Umbilical cord (tissue), 2 donors: ENCODE measurements around the gene METTL13. TPM values are rescaled to one million over a fixed set of nuclear protein-coding genes. Genes with fewer than 3 reads are reported as not detected.

Experiments
- DNase-seq: peaks from one replicate; pipeline ENCODE4 v3.0.0-alpha.2; 2015; ENCODE audit warnings: low spot score
- total RNA-seq: library from RNA; depleted of rRNA; stranded (reverse); fragments of >200 nt; gene quantifications from one replicate; pipeline ENCODE4 v1.2.3, GENCODE V29; 2014; ENCODE audit warnings: low replicate concordance; ENCODE audit not compliant: insufficient read depth

Gene METTL13, protein sequence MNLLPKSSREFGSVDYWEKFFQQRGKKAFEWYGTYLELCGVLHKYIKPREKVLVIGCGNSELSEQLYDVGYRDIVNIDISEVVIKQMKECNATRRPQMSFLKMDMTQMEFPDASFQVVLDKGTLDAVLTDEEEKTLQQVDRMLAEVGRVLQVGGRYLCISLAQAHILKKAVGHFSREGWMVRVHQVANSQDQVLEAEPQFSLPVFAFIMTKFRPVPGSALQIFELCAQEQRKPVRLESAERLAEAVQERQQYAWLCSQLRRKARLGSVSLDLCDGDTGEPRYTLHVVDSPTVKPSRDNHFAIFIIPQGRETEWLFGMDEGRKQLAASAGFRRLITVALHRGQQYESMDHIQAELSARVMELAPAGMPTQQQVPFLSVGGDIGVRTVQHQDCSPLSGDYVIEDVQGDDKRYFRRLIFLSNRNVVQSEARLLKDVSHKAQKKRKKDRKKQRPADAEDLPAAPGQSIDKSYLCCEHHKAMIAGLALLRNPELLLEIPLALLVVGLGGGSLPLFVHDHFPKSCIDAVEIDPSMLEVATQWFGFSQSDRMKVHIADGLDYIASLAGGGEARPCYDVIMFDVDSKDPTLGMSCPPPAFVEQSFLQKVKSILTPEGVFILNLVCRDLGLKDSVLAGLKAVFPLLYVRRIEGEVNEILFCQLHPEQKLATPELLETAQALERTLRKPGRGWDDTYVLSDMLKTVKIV
- 9.4 TPM for total RNA-seq

DNA sequence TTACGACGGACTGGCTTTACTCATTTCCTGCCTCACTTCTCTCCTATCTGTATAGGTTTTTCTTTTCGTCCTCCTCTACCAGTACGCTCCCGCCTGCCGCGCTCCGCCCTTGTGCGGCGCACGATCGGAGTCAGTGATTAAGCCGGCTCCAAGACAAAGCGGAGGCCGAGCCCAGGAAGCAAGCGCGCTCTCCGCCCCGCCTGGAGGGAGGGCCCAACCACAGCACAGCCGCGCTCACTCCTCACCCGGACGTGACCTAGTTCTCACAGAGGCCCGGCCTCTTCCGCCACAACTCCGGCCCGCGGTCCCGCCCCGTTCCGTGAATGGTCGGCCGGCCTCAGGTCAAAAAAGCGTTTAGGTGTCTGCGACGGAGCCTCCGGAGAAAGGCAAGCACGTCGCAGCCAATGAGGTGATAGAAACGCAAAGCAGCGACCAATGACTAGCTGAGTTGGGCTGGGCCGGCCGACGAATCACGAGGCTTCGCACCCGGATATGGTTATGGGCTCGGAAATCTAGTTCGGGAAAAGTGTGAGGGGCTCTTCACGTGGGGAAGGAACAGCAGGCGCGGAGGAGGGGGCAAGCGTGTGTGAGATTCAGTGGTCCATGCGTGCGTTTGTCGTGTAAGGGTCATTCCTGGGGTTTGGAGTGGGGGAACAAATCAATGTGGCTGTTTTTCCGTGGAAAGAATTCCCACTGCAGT, at the start of gene METTL13:
Gene METTL13, plus strand, starts transcription at position 485 of the 700 bp plus-strand sequence. CDS start 308 bp downstream, outside the sequence.
- peak; percentile 100 for DNase-seq

DNA sequence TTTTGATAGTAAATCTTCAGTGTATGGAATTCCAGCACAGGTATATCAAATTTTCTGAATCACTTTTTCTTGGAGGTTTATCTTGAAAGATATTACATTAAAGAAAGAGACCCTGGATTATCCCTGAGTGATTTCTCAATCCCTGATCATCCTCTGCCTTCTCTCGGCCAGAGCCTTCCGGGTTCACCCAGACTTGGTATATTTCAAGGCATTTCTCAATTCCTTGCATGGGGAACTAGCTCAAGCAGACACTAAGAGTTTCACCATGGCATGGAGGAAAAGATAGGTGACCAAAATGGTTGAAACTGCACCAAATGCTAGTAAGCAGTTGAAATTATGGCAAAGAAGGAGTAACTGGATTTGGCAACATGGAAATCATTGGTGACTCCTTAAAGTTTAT, 45.3 kb upstream of the METTL13 start:
- DNase-seq: no peak

DNA sequence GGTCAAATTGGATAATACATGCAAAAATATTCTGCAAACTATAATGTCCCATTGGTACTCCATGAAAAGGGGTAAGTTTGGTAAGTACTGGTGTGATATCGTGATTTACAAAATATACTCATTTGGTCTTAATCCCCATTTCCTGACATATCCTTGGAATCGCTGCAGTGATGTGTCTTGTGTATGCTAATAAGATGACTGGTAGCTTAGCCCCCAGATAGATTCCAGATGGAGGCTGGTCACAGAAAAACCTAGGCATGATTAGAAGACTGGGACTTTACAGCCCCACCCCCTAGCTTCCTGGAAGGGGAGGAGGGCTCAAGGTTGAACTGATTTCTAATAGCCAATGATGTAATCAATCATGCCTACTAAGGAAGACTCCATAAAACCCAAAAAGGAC, 42.5 kb upstream of the METTL13 start:
- no peak for DNase-seq

DNA sequence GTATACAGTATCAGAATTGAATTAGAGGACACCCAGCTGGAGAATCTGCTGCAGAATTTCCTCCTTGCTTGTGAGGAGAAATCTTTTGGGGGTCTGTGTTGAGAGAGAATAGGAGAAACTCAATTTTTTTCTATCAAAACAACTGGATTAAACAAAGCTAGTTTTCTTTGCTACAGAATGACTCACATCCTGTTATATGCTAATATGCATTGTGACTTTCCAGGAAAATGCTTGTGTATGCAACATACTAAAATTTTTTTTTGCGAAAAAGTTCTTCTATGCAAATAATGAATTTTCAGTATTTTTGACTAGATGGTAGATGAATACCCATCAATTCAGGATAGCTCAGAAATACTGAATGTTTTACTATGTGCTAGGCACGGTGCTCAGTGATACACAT, 41.8 kb upstream of the METTL13 start:
- DNase-seq: no peak

DNA sequence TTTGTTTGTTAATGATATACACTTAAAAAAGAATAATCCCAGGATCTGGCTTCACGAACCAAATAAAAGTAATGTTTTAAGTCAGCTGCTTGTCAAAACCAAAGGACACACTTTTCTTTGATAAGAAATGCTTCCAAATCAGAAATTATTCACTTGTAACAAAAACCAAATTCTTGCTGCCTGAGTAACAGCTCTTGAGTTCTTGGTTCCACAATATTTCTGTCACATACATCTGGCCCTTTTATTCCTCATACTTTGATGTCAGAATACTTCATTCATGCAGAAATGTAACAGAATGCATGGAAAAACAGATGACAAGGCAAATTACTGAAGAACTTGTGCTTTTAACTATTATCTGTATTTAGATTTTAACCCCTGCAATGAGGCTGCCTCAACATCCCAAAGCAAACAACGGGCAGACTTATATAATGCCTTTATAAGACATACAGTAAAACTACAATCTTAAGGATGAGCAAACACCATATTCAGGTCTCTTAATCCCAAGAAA, 41.0 kb upstream of the METTL13 start:
- no peak for DNase-seq

DNA sequence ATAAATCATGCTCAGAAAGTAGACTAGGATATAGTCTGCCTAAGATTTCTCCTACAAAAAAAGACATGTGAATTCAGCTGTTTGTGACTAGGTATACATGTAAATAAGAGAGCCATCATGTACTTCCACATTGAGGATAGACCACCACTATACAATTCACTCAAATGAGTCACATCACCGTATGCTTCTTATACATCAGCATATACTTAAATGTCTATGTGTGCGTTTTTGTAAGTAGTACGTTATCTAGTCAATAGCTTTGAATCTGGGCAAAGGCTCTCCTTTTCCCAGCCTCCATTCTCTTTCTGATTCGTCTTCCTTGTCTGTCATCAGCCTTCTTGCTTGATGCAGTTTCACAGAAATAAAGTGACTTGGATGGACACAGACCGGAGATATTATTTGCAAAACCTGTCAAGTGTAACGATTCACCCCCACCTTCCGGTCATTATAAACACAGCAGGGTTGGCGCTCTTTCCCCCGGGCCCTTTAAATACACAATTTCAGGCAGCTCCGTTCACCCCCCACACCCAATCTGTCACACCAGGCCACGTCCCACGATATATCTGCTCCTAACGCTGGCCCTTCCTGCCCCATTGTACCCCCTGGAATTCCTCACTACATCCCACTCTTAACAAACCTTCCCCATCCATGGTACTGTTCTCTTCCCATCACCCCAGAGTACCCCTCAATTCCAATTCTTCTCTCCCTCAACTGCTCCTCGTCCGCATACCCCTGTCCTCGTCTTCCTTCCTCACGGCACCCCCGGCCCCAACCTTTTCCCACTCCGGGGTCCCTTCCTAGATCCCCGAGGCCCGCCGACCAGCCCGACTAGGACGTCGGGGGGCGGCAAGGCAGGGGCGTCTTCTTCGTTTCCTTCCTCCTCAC, 40.2 kb upstream of the METTL13 start:
- peak; percentile 45 for DNase-seq

DNA sequence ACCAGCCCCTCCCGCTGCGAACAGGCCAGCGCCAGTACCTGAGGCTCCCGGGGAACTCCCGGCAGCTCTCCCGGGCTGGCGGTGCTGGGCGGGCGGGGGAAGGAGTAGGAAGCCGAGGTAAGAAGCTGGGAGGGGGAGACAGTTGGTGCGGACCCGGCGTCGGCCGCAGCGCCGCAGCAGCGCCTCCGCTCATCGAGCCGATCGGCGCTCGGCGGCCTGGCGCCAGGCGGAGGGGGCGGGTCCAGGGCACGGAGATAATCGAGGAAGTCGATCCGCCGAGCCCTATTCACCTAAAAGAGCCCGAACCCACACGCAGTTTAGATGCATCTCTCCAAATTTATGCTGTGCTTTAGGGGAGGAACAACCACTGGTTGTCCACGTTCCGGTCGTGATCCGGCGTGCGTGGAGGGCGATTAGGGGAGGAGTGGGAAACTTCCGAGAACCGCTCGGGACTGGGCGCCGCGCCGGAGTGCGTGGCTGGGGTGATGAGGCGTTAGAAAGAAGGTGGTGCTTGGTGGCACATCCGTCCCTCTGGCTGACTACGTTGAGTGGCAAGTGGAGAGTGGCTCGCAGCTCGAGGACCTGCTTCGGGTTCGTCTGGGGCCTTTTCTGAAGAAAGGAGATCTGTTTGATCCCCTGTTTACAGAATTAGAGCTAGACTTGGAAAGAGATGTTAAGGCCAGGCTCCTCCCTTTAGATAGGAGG, 39.4 kb upstream of the METTL13 start, which contains the start of gene VAMP4:
Gene VAMP4, minus strand, starts transcription at position 194 of the 705 bp plus-strand sequence. CDS start 3,651 bp downstream, outside the sequence.
- peak; percentile 91 for DNase-seq

DNA sequence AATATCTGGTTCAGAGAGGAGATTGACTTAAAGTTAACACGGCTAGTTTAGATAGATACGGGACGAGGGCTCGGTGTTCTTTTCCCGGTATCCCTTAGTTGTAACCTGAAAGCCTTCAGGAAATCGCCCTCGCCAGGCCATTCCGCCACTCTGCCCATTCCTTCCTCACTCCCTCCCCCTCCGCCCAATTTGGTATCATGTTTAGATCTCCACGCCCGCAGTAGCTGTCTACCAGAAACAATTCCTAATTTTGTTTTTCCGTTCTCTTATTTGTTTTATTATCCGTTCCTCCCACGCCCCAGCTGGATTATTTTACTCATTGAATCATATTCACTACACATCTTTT, 38.9 kb upstream of the METTL13 start:
- peak; percentile 68 for DNase-seq

DNA sequence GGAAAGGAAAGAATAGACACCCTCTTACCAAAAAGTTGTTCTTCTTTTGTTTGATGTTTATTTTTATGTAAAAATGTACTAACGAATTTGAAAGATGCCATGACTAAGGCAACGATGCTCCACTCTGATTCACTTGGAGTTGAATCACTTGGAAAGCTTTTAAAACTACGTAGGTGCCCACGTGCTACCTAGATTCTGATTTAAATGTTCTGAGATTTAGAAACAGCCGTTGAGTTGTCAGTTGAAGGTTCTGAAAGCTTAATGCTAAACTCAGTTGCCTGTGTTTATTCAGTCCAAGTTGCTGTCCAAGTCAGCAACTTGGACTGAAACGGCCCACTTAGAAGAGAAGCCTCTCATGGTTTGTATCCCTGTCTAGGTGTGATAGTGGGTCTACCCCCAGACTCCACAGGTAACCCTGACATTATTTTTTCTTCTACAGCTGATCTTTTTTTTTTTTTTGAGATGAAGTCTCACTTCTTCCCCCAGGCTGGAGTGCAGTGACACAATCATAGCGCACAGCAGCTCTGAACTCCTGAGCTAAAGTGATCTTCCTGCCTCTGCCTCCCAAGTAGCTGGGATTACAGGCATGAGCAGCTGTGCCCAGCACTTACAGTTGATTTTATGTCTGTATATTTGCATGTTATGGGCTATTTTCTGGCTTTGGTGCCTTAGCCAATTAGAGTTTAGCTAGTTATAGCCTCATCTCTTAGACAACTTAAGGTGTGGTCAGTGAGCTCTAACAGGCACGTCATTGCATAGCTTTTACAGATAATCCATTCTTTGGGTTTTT, 38.2 kb upstream of the METTL13 start:
- peak; percentile 65 for DNase-seq

DNA sequence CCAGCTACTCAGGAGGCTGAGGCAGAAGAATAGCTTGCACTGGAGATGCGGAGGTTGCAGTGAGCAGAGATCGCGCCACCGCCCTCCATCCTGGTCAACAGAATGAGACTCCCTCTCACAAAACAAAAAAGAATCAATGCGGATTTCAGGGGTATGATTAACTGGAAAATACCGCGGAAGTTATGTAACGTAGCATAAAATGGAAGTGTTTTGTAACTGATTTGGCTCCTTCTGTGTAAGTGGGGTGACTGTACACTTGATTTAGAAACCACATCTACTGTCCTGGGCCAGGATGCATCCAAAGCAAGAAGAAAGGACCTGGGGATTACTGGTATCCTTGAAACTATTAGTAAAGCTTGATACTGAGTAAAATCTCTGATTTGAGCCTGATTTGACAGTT, 36.5 kb upstream of the METTL13 start:
- DNase-seq: no peak

DNA sequence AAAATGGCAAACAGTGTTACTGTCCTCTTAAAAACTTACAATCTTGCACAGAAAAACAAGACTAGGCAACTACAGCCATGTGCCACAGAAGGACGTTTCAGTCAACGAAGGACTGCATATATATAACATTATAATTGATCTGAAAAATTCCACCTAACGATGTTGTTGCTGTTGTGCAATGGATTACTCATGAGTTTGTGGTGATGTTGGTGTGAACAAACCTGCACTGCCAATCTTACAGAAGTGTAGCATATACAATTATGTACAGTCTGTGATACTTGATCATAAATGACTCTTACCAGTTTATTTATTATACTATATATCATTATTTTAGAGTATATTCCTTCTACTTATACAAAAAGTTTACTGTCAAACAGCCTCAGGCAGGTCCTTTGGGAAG, 32.8 kb upstream of the METTL13 start:
- DNase-seq: no peak

DNA sequence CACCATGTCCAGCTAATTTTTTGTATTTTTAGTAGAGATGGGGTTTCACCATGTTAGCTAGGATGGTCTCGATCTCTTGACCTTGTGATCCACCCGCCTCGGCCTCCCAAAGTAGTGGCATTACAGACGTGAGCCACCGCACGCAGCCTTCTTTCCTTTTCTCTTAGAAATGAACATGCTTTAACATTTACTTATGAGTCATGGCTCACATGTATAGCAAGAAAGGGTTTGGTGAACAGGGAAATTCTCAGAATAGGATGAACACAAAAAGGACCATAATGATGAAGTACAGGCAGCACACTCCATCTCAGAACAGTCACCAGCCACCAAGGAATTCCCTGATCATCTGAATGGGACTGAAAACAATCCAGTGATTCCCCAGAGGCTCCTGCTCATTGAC, 30.2 kb upstream of the METTL13 start:
- DNase-seq: no peak

DNA sequence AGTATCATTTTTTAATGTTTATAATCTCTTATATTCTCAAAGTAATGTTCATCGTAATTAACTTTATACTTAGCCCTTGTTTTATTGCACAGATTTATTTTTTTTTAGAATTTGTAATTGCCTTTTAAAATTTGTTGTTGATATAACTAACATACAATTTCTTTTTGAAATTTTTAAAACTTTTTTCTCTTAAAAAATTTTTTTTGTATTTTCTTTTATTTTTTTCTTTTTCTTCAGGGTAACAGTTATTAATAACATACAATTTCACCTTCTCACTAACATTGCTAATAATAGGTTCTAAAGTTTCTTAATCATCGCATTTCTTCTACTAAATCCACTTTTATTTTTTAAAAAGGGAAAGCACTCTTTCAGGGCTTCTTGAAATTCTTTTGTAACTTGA, 28.3 kb upstream of the METTL13 start:
- no peak for DNase-seq

DNA sequence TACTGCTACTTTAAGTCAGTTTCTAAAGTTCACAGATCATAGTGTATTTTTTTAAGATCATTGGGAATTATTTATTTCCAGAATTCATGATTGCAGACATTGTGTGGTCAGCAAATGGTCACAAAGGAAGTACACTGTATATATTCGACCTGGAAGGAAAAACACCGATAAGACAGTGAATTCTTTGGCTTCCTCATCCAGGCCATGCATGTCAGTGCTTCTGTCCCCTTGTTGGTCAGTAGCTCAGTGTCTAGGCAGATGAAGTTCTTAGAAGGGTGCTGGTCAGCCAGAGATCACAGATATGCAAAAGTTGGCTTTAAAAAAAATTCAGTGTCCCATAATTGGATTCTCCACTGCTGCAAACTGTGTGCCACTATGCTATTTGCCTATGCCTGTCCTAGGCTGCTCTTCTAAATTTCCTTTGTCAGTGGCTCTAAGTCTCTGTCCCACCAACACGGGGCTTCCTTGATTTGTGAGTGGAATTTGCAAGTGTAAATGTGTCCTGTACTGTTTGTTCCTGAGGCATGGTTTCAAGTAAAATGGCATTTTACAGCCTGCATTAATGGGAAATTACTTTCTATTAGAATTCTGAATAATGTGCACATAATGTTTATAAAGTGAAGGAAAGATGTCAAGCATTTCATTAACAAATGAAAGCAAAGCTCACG, 27.6 kb upstream of the METTL13 start:
- no peak for DNase-seq

DNA sequence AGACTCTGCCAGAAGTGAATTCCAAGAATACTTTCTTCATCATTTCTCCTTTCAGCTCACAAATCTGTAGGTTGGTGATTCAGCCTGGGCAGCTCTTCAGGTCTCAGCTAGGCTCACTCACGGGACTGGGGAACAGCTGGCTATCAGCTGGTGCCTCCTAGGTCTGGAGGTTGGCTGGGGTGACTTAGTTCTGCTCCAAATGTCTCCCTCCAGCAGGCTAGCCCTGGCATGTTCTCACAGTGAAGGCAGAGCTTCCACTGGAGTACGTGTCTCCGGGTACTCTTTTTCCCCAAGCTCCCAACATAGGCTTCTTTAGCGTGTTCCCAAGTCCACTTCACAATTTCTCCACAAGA, 27.1 kb upstream of the METTL13 start:
- no peak for DNase-seq

DNA sequence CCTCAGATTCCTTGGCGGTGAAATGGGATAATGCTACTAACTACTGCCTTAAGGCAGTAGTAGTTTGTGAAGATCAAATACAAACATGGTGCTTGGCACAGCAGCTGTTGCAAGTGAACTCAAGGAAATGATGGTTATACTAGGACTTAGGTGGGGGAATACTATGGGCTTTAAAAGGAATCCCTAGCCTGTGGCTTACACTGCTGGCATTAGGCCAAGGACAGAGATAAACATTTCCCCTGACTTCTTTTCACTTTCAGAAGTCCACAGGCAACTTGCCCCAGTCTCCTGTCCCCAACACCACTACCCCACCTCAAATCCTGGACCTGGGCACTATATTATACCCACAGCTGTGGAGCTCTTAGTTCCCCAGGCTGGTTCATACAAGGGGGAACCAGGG, 26.5 kb upstream of the METTL13 start:
- DNase-seq: no peak

DNA sequence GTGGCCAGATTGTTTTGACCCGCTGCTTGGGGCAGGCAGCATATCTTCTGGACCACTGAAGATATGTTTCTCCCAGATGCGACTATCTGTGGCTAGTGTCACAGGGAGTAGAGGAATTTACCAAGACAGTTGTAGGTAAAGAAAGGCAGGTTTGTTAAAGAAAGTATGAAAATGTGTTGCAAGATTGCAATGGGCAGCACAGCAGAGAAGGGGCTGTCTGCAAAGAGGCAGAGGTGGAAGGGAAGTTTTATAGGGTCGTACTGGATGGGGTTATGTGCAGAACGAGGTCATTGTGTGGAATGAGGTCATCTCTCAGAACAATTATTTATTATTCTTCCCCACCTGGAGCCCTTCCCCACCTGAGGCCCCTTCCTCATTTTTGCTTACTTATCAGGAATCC, 24.6 kb upstream of the METTL13 start:
- DNase-seq: no peak

DNA sequence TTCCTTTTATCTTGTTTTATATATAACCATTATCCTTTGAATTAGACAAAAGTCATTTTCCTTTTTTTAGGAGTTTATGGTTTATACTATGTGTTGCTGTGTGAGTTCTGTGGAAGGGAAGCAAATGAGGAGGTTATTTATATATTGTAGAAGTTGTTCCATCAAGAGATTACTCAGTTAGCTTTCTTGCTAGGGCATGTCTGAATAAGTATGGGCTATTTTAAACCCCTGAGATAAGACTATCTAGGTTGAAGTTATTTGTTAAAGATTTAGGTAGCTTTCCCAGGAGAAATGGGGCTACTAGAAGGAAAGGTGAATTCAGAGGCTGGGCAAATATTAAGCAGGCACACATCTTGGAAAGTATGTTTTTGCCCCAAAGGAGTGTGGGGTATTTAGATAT, 23.4 kb upstream of the METTL13 start:
- no peak for DNase-seq

DNA sequence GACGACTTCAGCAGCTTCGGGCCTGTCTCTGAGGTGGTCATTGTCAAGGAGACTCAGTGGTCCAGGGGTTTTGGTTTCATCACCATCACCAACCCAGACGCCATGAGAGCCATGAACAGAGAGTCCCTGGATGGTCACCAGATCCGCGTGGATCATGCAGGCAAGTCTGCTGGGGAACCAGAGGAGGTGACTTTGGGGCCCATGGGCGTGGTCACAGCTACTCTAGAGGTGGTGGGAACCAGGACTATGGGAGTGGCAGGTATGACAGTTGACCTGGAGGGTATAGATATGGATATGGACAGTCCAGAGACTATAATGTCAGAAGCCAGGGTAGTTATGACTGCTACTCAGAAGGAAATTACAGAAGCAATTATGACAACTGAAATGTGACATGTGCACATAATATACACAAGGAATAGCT, 19.3 kb upstream of the METTL13 start:
- no peak for DNase-seq
